ENCODE results near the gene AMMECR1. TPM values are rescaled to one million over a fixed set of nuclear protein-coding genes. Genes with fewer than 3 reads are reported as not detected.

The AMMECR1 gene
- total RNA-seq, 2 experiments from 2014 or later, result 7.8 to 7.9 TPM

DNA sequence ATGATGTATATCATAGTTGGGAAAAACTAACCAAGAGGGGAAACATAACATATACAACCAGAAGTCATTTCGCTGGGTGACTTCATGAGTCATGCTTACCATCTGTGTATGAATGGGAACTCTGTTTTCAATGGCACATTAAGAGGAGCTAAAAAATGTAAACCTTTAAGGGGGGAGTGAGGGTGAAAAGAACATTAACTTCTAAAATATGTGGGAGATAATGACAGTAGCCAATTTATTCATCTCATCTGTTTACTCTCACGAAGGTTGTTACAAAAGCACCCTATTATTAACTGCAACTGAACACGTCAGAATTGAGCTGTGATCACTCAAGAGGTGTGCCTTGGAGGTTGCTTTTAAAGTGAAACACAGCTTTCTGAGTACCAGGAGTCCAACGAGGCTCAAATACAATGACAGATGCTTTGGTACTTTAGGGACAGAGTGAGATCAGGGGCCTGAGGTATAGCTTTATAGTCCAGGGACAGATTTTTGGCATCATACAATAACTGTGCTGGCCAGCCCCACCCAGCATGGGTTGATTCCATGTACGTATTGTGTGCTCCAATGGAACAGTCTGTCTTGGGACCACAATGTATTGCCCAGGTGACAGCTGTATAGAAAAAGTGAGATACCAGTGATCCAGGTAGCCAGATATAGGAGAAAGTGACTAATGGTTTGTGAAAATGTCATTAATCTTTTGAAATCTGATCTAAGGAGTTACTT lies 107.3 kb downstream of the AMMECR1 start:
- peaks cover 10% of the 10 kb centered on the region for H3K36me3 Mint-ChIP-seq (ENCODE audit: low read depth)
- Histone ChIP-seq H3K36me3 (ENCODE audit: insufficient read depth, low read length) (no peaks in the 10 kb centered on the region), H3K4me3 (ENCODE audit: low read length) (no peak overlapping the region), H3K27ac (ENCODE audit: low read depth in 1 of 2, low read length in 2 of 2) (no peak overlapping the region), H3K27me3 (ENCODE audit: control insufficient read depth in 1 of 2, insufficient read depth in 2 of 2, low read length in 2 of 2) (no peaks in the 10 kb centered on the region), H3K9me3 (ENCODE audit: control insufficient read depth in 1 of 2, insufficient read depth in 1 of 2, low read length in 2 of 2) (no peaks in the 10 kb centered on the region), H3K4me1 (ENCODE audit: insufficient read depth, low read length) (no peaks in the 10 kb centered on the region)
- ChIA-PET POLR2A (interaction anchor here (1.0 kb wide), 1 partner anchor 107 kb away, joined by 3 read pairs; no protein-coding TSS in a partner anchor), CTCF (no interaction called here)
- H3K9me3 Mint-ChIP-seq, result no peaks in the 10 kb centered on the region
- intact Hi-C loops (cut with DNase I, micrococcal nuclease), result loop anchor here in 1 of 2 experiments (5.0 to 10.0 kb wide), 2 partner anchors 37 to 64 kb away; no protein-coding TSS in a partner anchor
- no peak overlapping the region for H3K4me3 Mint-ChIP-seq
- H3K27ac Mint-ChIP-seq, result no peak overlapping the region
- H3K27me3 Mint-ChIP-seq, result no peaks in the 10 kb centered on the region
- peaks cover 13% of the 10 kb centered on the region for H3K4me1 Mint-ChIP-seq (ENCODE audit: low read depth)
- DNase-seq (no peak), ATAC-seq (ENCODE audit: poor library complexity) (no peak)
- TF ChIP-seq, protein P1, sequence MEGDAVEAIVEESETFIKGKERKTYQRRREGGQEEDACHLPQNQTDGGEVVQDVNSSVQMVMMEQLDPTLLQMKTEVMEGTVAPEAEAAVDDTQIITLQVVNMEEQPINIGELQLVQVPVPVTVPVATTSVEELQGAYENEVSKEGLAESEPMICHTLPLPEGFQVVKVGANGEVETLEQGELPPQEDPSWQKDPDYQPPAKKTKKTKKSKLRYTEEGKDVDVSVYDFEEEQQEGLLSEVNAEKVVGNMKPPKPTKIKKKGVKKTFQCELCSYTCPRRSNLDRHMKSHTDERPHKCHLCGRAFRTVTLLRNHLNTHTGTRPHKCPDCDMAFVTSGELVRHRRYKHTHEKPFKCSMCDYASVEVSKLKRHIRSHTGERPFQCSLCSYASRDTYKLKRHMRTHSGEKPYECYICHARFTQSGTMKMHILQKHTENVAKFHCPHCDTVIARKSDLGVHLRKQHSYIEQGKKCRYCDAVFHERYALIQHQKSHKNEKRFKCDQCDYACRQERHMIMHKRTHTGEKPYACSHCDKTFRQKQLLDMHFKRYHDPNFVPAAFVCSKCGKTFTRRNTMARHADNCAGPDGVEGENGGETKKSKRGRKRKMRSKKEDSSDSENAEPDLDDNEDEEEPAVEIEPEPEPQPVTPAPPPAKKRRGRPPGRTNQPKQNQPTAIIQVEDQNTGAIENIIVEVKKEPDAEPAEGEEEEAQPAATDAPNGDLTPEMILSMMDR (IDR thresholded peaks at IDR 0.05), result no peak

DNA sequence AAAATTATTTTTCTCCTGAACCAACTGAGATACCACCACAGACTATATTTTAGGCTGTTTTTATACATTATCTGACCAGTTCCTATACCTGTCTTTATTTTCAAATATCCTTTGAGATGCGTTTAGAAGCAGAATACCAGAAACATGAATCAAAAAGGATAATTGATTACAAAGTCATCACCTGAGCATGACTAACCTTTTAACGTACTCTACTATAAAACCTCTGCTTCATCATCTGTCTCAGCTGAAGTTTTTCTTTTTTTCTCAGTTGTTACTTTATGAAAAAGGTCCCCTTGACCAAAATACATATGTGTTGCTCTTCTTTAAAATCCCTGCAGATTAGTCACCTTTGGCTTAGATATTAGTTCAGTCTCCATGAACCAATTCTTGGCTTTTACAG lies 109.8 kb downstream of the AMMECR1 start:
- Mint-ChIP-seq H3K4me3 (no peak overlapping the region), H3K36me3 (ENCODE audit: low read depth) (no peaks in the 10 kb centered on the region), H3K27ac (no peak overlapping the region), H3K4me1 (ENCODE audit: low read depth) (peaks cover 15% of the 10 kb centered on the region), H3K9me3 (no peaks in the 10 kb centered on the region), H3K27me3 (no peaks in the 10 kb centered on the region)
- DNase-seq (no peak), ATAC-seq (ENCODE audit: poor library complexity) (no peak)
- ChIA-PET POLR2A (interaction anchor here (0.6 kb wide), 1 partner anchor 15 kb away, joined by 3 read pairs; no protein-coding TSS in a partner anchor), CTCF (no interaction called here)
- no peaks in the 10 kb centered on the region for H3K36me3 ChIP-seq (ENCODE audit: insufficient read depth, low read length)
- intact Hi-C loops (cut with DNase I, micrococcal nuclease), result no loop called here
- no peaks in the 10 kb centered on the region for H3K9me3 ChIP-seq (ENCODE audit: control insufficient read depth in 1 of 2, insufficient read depth in 1 of 2, low read length in 2 of 2)
- no peak overlapping the region for H3K4me3 ChIP-seq (ENCODE audit: low read length)
- H3K27ac ChIP-seq (ENCODE audit: low read depth in 1 of 2, low read length in 2 of 2), result no peak overlapping the region
- H3K27me3 ChIP-seq (ENCODE audit: control insufficient read depth in 1 of 2, insufficient read depth in 2 of 2, low read length in 2 of 2), result no peaks in the 10 kb centered on the region
- TF ChIP-seq, protein P1 (IDR thresholded peaks at IDR 0.05), result no peak
- no peaks in the 10 kb centered on the region for H3K4me1 ChIP-seq (ENCODE audit: insufficient read depth, low read length)

DNA sequence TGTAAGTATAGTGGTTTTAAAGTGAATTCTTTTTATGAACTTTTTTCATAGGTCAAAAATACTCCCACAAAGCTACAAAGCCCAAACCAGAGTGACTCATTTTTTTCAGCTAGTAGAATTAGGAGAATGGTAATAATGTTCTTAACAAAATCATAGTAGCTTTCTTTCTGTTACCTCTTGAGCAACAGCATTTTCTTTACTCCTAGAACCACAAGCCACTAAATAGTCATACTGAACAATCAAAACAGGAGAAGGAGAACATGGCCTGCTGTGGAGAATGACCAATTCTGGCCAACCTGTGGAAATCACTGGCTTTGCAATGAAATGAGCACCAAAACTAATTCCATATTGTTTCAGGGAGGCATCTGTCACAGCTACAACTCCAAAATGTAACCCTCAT lies 112.9 kb downstream of the AMMECR1 start:
- DNase-seq, result no peak

More for the DNA sequence above, 112.9 kb downstream of the AMMECR1 start:
- ChIA-PET CTCF (interaction anchor here (0.6 to 1.2 kb wide), 2 partner anchors 15 to 131 kb away, joined by 3 read pairs; no protein-coding TSS in a partner anchor), POLR2A (no interaction called here)
- Mint-ChIP-seq H3K27me3 (no peaks in the 10 kb centered on the region), H3K27ac (no peak overlapping the region), H3K36me3 (ENCODE audit: low read depth) (peaks cover 9% of the 10 kb centered on the region), H3K4me1 (ENCODE audit: low read depth) (peaks cover 15% of the 10 kb centered on the region), H3K9me3 (no peaks in the 10 kb centered on the region), H3K4me3 (no peak overlapping the region)
- no peak for ATAC-seq (ENCODE audit: poor library complexity)
- Histone ChIP-seq H3K4me1 (ENCODE audit: insufficient read depth, low read length) (no peaks in the 10 kb centered on the region), H3K9me3 (ENCODE audit: control insufficient read depth in 1 of 2, insufficient read depth in 1 of 2, low read length in 2 of 2) (no peaks in the 10 kb centered on the region), H3K4me3 (ENCODE audit: low read length) (no peak overlapping the region), H3K36me3 (ENCODE audit: insufficient read depth, low read length) (peaks cover 15% of the 10 kb centered on the region), H3K27me3 (ENCODE audit: control insufficient read depth in 1 of 2, insufficient read depth in 2 of 2, low read length in 2 of 2) (no peaks in the 10 kb centered on the region), H3K27ac (ENCODE audit: low read depth in 1 of 2, low read length in 2 of 2) (no peak overlapping the region)
- TF ChIP-seq, protein P1 (IDR thresholded peaks at IDR 0.05), result no peak
- intact Hi-C loops (cut with DNase I, micrococcal nuclease), result no loop called here

Measured in CD4-positive, alpha-beta T cell (primary cell).